Left lung (tissue), 14 donors: Measurements from ENCODE around the gene NLRX1. TPM values are rescaled to one million over a fixed set of nuclear protein-coding genes. Genes with fewer than 3 reads are reported as not detected.
A peak's percentile ranks its signal among the peaks of the same experiment; 100 is the strongest.

ENCODE experiments used
- ATAC-seq: fragments of 200-7000 bp; cut with Tn5 transposase; one replicate; pipeline ENCODE4 v1.9.1; 2020; ENCODE audit warnings: moderate library complexity
- DNase-seq, 4 donors: peaks; one replicate each; pipeline ENCODE4 v3.0.0-alpha.2; 2013 to 2020
- H3K27ac ChIP-seq, 2 donors: fragments of 200-600 bp; sonication (generic) in 1 of 2; one replicate each; pipeline versions ENCODE4 v1.5.0 to v1.8.0; 2020 to 2021
- H3K27me3 ChIP-seq, 2 donors: fragments of 200-600 bp; sonication (generic) in 1 of 2; one replicate each; pipeline versions ENCODE4 v1.5.0 to v1.8.0; 2020 to 2021
- H3K36me3 ChIP-seq, 2 donors: fragments of 200-600 bp; sonication (generic) in 1 of 2; one replicate each; pipeline versions ENCODE4 v1.5.0 to v1.8.0; 2020 to 2021
- H3K4me1 ChIP-seq, 2 donors: fragments of 200-600 bp; one replicate each; pipeline ENCODE4 v1.8.0; 2021
- H3K4me3 ChIP-seq, 2 donors: fragments of 200-600 bp; sonication (generic) in 1 of 2; one replicate each; pipeline versions ENCODE4 v1.5.0 to v1.8.0; 2020 to 2021; ENCODE audit warnings: mild to moderate bottlenecking in 1 of 2
- H3K9me3 ChIP-seq, 2 donors: fragments of 200-600 bp; sonication (generic) in 1 of 2; one replicate each; pipeline versions ENCODE4 v1.5.0 to v1.8.0; 2020 to 2021
- CTCF ChIP-seq, 2 donors: fragments of 200-600 bp; sonication (generic) in 1 of 2; IDR thresholded peaks; one replicate each; pipeline versions ENCODE4 v1.5.0 to v1.8.0; 2021; ENCODE audit warnings: antibody characterized with exemption in 2 of 2
- intact Hi-C, 2 donors: fragments of 100-400 bp; cut with DNase I; formaldehyde crosslinking; loops; one replicate each; pipeline versions ENCODE4 v1.11.2 to v1.14.2; 2022
- long read RNA-seq, 12 donors: library from polyadenylated mRNA in 2 of 12; unstranded in 2 of 12; transcript quantifications; one replicate each; pipeline ENCODE4 v2.0.0 and lab custom pipeline, GENCODE V29; 2019 to 2026
- polyA plus RNA-seq, 6 donors: library from polyadenylated mRNA; unstranded; fragments of 120-200 nt; gene quantifications; one replicate each; pipeline ENCODE4 v1.2.1, GENCODE V29; 2013; ENCODE audit not compliant: insufficient read length in 6 of 6
- total RNA-seq, 2 donors: library from RNA; stranded (reverse); fragmentation: NEBNext Ultra II Directional; extraction: Animal tissue kit (Norgen Biotek cat#: 25700); gene quantifications; one replicate each; pipeline ENCODE4 v1.2.1, GENCODE V29; 2021
- donor health status: DM: no; HTN: yes; CAD: no.
- donor health status: DM: no; HTN: no; CAD: no.

The NLRX1 gene
- total RNA-seq: 10 to 100 TPM; 15.0 to 15.7 TPM
- 10 to 100 TPM in 5 of 6 donors, 1 to 10 TPM in 1; 9.9 to 12.5 (median 11.8) TPM for polyA plus RNA-seq
- long read RNA-seq, donor 1, partial matches to known transcripts: 0 of 2 reads
- long read RNA-seq, donor 1, other reads (novel, unspliced or antisense): 0 of 2 reads
- long read RNA-seq, donor 2, partial matches to known transcripts: 5 of 9 reads
- long read RNA-seq, donor 2, other reads (novel, unspliced or antisense): 0 of 9 reads
- long read RNA-seq, donor 3, partial matches to known transcripts: 0 of 1 reads
- long read RNA-seq, donor 3, other reads (novel, unspliced or antisense): 0 of 1 reads
- long read RNA-seq, donor 4, partial matches to known transcripts: 1 of 2 reads
- long read RNA-seq, donor 4, other reads (novel, unspliced or antisense): 1 of 2 reads
- long read RNA-seq, donor 5, partial matches to known transcripts: 0 of 2 reads
- long read RNA-seq, donor 5, other reads (novel, unspliced or antisense): 0 of 2 reads
- long read RNA-seq, donor 6, partial matches to known transcripts: 6 of 10 reads
- long read RNA-seq, donor 6, other reads (novel, unspliced or antisense): 0 of 10 reads
- long read RNA-seq, donor 7: 0 reads
- long read RNA-seq, donor 8, partial matches to known transcripts: 5 of 7 reads
- long read RNA-seq, donor 8, other reads (novel, unspliced or antisense): 0 of 7 reads
- long read RNA-seq, donor 9: 0 reads
- long read RNA-seq, donor 10, partial matches to known transcripts: 3 of 6 reads
- long read RNA-seq, donor 10, other reads (novel, unspliced or antisense): 3 of 6 reads
- long read RNA-seq, donor 11, partial matches to known transcripts: 0 of 1 reads
- long read RNA-seq, donor 11, other reads (novel, unspliced or antisense): 0 of 1 reads
- long read RNA-seq, donor 12: 0 reads

GRCh38 chr11:119168471-119169281, at the start of gene NLRX1:
Gene NLRX1 (plus strand): TSS chr11:119168725. CDS start chr11:119171404, 2,679 bp downstream.
- peak; percentile 75 to 97 (median 90) for DNase-seq
- no peaks in the 10 kb centered on the region for H3K27me3 ChIP-seq
- peak within 1 kb of the TSS; percentile 78 to 83 for H3K4me3 ChIP-seq
- ATAC-seq: peak; percentile 97
- peaks cover 0 to 13% of the 10 kb centered on the region in 2 donors for H3K4me1 ChIP-seq
- peaks cover 0 to 3% of the 10 kb centered on the region in 2 donors for H3K36me3 ChIP-seq
- no peaks in the 10 kb centered on the region for H3K9me3 ChIP-seq
- TF ChIP-seq CTCF (IDR thresholded peaks at IDR 0.05): peak; percentile 65 to 88
- H3K27ac ChIP-seq: peak within 1 kb of the TSS; percentile 90 to 95
- intact Hi-C loops: no loop called here

GRCh38 chr11:119118946-119119345, 49.6 kb upstream of the NLRX1 start:
- TF ChIP-seq CTCF (IDR thresholded peaks at IDR 0.05): no peak
- intact Hi-C loops: no loop called here
- H3K4me3 ChIP-seq: no peak overlapping the region
- no peaks in the 10 kb centered on the region for H3K9me3 ChIP-seq
- H3K36me3 ChIP-seq: peaks cover 0 to 39% of the 10 kb centered on the region in 2 donors
- no peak for ATAC-seq
- no peak overlapping the region for H3K27ac ChIP-seq
- DNase-seq: no peak
- peaks cover 11 to 45% of the 10 kb centered on the region in 2 donors for H3K4me1 ChIP-seq
- no peaks in the 10 kb centered on the region for H3K27me3 ChIP-seq

GRCh38 chr11:119120639-119121007, 47.9 kb upstream of the NLRX1 start:
- DNase-seq: no peak
- intact Hi-C loops: no loop called here
- no peak for TF ChIP-seq CTCF (IDR thresholded peaks at IDR 0.05)
- H3K36me3 ChIP-seq: peaks cover 0 to 38% of the 10 kb centered on the region in 2 donors
- peaks cover 11 to 39% of the 10 kb centered on the region in 2 donors for H3K4me1 ChIP-seq
- H3K27ac ChIP-seq: peak overlapping the region; percentile 55 to 92
- peak overlapping the region; percentile 33 to 95 for H3K4me3 ChIP-seq
- ATAC-seq: no peak
- no peaks in the 10 kb centered on the region for H3K9me3 ChIP-seq
- no peaks in the 10 kb centered on the region for H3K27me3 ChIP-seq

GRCh38 chr11:119121008-119121810, 47.3 kb upstream of the NLRX1 start, which contains the start of gene HINFP:
Gene HINFP (plus strand): TSS chr11:119121580. CDS start chr11:119126945, 5,365 bp downstream.
- H3K27ac ChIP-seq: peak within 1 kb of the TSS; percentile 55 to 92
- ATAC-seq (peak; percentile 99), DNase-seq (peak; percentile 98 to 100 (median 100))
- H3K27me3 ChIP-seq: no peaks in the 10 kb centered on the region
- intact Hi-C loops: no loop called here
- no peaks in the 10 kb centered on the region for H3K9me3 ChIP-seq
- peaks cover 11 to 35% of the 10 kb centered on the region in 2 donors for H3K4me1 ChIP-seq
- H3K36me3 ChIP-seq: peaks cover 0 to 33% of the 10 kb centered on the region in 2 donors
- H3K4me3 ChIP-seq: peak within 1 kb of the TSS; percentile 86 to 95
- no peak for TF ChIP-seq CTCF (IDR thresholded peaks at IDR 0.05)
